GM12878 (cell line): Measurements from ENCODE around the gene AP1B1. TPM values are rescaled to one million over a fixed set of nuclear protein-coding genes. Genes with fewer than 3 reads are reported as not detected.

Experiments
- ATAC-seq: fragments of 200-7000 bp; cut with Tn5 transposase; 3 replicates; pipeline ENCODE4 v1.9.1; 2020; ENCODE audit warnings: mild to moderate bottlenecking, moderate library complexity
- BruUV-seq: library from RNA; stranded (reverse); fragments of 400-500 nt; replicated peaks from 2 replicates; lab custom pipeline; 2021; lab: Mats Ljungman, UMichigan
- CTCF ChIA-PET: fragments of 300-600 bp; sonication (Branson Sonifier 250); formaldehyde crosslinking; extraction: SDS; loops from one replicate; lab custom pipeline; 2021; ENCODE audit warnings: inconsistent platforms; lab: Yijun Ruan, JAX
- POLR2A ChIA-PET: fragments of 350-600 bp; formaldehyde crosslinking; extraction: SDS; loops from one replicate; lab custom pipeline; 2021; ENCODE audit warnings: inconsistent platforms; lab: Charles Lee
- RAD21 ChIA-PET: fragments of 300-600 bp; sonication (Branson Sonifier 250); formaldehyde crosslinking; loops from one replicate; lab custom pipeline; 2023; ENCODE audit warnings: antibody characterized with exemption; ENCODE audit not compliant: unreplicated experiment; lab: Charles Lee
- SMC1A ChIA-PET: fragments of 300-600 bp; sonication (Branson Sonifier 250); formaldehyde crosslinking; loops from one replicate; lab custom pipeline; 2023; ENCODE audit not compliant: unreplicated experiment, uncharacterized antibody; lab: Charles Lee
- DNase-seq: peaks from one replicate; pipeline ENCODE4 v3.0.0-alpha.2; 2011; ENCODE audit warnings: low read depth, low spot score
- FAIRE-seq: peaks from 3 replicates; lab custom pipeline; 2011; peaks lifted over from hg19 to GRCh38; lab: Jason Lieb, UNC
- H2AFZ ChIP-seq: 2 replicates; pipeline ENCODE4 v1.6.0; 2011; ENCODE audit warnings: low read depth, low read length, control low read depth; ENCODE audit not compliant: control insufficient read depth
- H3K27ac ChIP-seq: 2 replicates; pipeline ENCODE4 v1.5.1; 2011; ENCODE audit warnings: control low read depth; ENCODE audit not compliant: control insufficient read depth, insufficient read depth
- H3K27me3 ChIP-seq, 2 experiments: replicated peaks in 1 of 2; 2 replicates each; pipeline versions ENCODE4 v1.6.0 to v1.6.1; 2011; ENCODE audit warnings: low read length in 1 of 2; ENCODE audit not compliant: control insufficient read depth in 2 of 2, insufficient read depth in 2 of 2
- H3K36me3 ChIP-seq, 2 experiments: 2 replicates each; pipeline ENCODE4 v1.5.1; 2011; ENCODE audit warnings: low read length in 1 of 2; ENCODE audit not compliant: control insufficient read depth in 2 of 2, insufficient read depth in 2 of 2
- H3K4me1 ChIP-seq: 2 replicates; pipeline ENCODE4 v1.6.1; 2011; ENCODE audit warnings: mild to moderate bottlenecking, low read length, moderate library complexity, mixed read lengths; ENCODE audit not compliant: control insufficient read depth, insufficient read depth
- H3K4me2 ChIP-seq: 2 replicates; pipeline ENCODE4 v1.6.0; 2011; ENCODE audit warnings: control low read depth; ENCODE audit not compliant: control insufficient read depth, insufficient read depth
- H3K4me3 ChIP-seq: fragments of 200-600 bp; sonication (generic); 2 replicates; pipeline ENCODE4 v1.5.1; 2016
- H3K79me2 ChIP-seq: 2 replicates; pipeline ENCODE4 v1.6.0; 2011; ENCODE audit warnings: low read length; ENCODE audit not compliant: control insufficient read depth, insufficient read depth
- H3K9ac ChIP-seq: 2 replicates; pipeline ENCODE4 v1.8.0; 2011; ENCODE audit warnings: low read length, control low read depth, mixed read lengths; ENCODE audit not compliant: control insufficient read depth, insufficient read depth
- H3K9me3 ChIP-seq: replicated peaks from 3 replicates; pipeline ENCODE4 v1.5.1; 2011; ENCODE audit warnings: mild to moderate bottlenecking, low read length; ENCODE audit not compliant: control insufficient read depth, insufficient read depth
- H4K20me1 ChIP-seq: 2 replicates; pipeline ENCODE4 v1.6.0; 2011; ENCODE audit not compliant: control insufficient read depth, insufficient read depth
- BCL11A ChIP-seq: IDR thresholded peaks from 2 replicates; pipeline ENCODE4 v1.6.1; 2011; ENCODE audit warnings: low read depth, low read length
- BHLHE40 ChIP-seq, 2 experiments: fragments of 450-650 bp in 1 of 2; IDR thresholded peaks; 2 replicates each; pipeline ENCODE4 v1.6.1; 2011 to 2017; ENCODE audit warnings: low read depth in 2 of 2, borderline replicate concordance in 1 of 2, improper control_type of control experiment in 1 of 2, low read length in 1 of 2, mild to moderate bottlenecking in 1 of 2
- EED ChIP-seq: sonication (generic); IDR thresholded peaks from 2 replicates; pipeline ENCODE4 v1.6.1; 2016; ENCODE audit warnings: antibody characterized with exemption, low read depth
- ETV6 ChIP-seq, 2 experiments: fragments of 450-650 bp in 1 of 2; IDR thresholded peaks in 1 of 2; conservative IDR thresholded peaks in 1 of 2; 2 replicates each; pipeline ENCODE4 v1.6.1; 2014; ENCODE audit warnings: antibody characterized with exemption in 1 of 2, borderline replicate concordance in 1 of 2, low read depth in 1 of 2, mild to moderate bottlenecking in 1 of 2, moderate library complexity in 1 of 2
- FOXK2 ChIP-seq: fragments of 450-650 bp; IDR thresholded peaks from 2 replicates; pipeline ENCODE4 v1.6.1; 2017; ENCODE audit warnings: mild to moderate bottlenecking, moderate library complexity
- IRF3 ChIP-seq: fragments of 450-650 bp; IDR thresholded peaks from 2 replicates; pipeline ENCODE4 v1.6.1; 2014; ENCODE audit warnings: mild to moderate bottlenecking
- MYB ChIP-seq: fragments of 150-350 bp; IDR thresholded peaks from 2 replicates; pipeline ENCODE4 v1.6.1; 2014; ENCODE audit warnings: mild to moderate bottlenecking, low read depth, low read length, borderline replicate concordance
- NFYA ChIP-seq: IDR thresholded peaks from 2 replicates; pipeline ENCODE4 v1.6.1; 2011; ENCODE audit warnings: low read depth, mild to moderate bottlenecking, low read length, improper control_type of control experiment, borderline replicate concordance
- SP1 ChIP-seq: IDR thresholded peaks from one replicate; pipeline ENCODE4 v1.6.1; 2011; ENCODE audit warnings: low read depth, low read length
- STAT1 ChIP-seq: fragments of 450-650 bp; conservative IDR thresholded peaks from 2 replicates; pipeline ENCODE4 v1.6.1; 2014; ENCODE audit warnings: antibody characterized with exemption, mild to moderate bottlenecking
- SUPT20H ChIP-seq: IDR thresholded peaks from 2 replicates; pipeline ENCODE4 v1.6.1; 2011; ENCODE audit warnings: low read depth, mild to moderate bottlenecking, low read length, moderate library complexity, borderline replicate concordance; ENCODE audit not compliant: control insufficient read depth
- SUZ12 ChIP-seq: fragments of 200-600 bp; sonication (generic); IDR thresholded peaks from one replicate; pipeline ENCODE4 v1.6.1; 2018; ENCODE audit warnings: antibody characterized with exemption, mild to moderate bottlenecking; ENCODE audit not compliant: unreplicated experiment
- TAF1 ChIP-seq: IDR thresholded peaks from 2 replicates; pipeline ENCODE4 v1.6.1; 2011; ENCODE audit warnings: mild to moderate bottlenecking, low read depth, low read length, borderline replicate concordance
- YBX1 ChIP-seq: fragments of 450-650 bp; IDR thresholded peaks from 2 replicates; pipeline ENCODE4 v1.6.1; 2016; ENCODE audit warnings: antibody characterized with exemption
- ZBED1 ChIP-seq: IDR thresholded peaks from 2 replicates; pipeline ENCODE4 v1.6.1; 2016; ENCODE audit warnings: borderline replicate concordance
- ZNF207 ChIP-seq: fragments of 450-650 bp; IDR thresholded peaks from 2 replicates; pipeline ENCODE4 v1.6.1; 2014; ENCODE audit warnings: antibody characterized with exemption, mild to moderate bottlenecking, borderline replicate concordance
- WGBS: methylation state at CpG from one replicate; pipeline ENCODE4 v1.1.6; 2016; ENCODE audit warnings: low lambda C conversion rate; ENCODE audit not compliant: insufficient replicate concordance, insufficient coverage; ENCODE audit errors: missing lambda C conversion rate; 5-methylcytosine and 5-hydroxymethylcytosine counted together
- in situ Hi-C: fragments of 300-500 bp; cut with MboI; formaldehyde crosslinking; loops from 9 replicates; pipeline ENCODE4 v1.14.3; 2018; ENCODE audit warnings: mixed read lengths
- intact Hi-C: fragments of 100-400 bp; cut with micrococcal nuclease; formaldehyde crosslinking; loops from one replicate; pipeline ENCODE4 v1.14.2; 2022; ENCODE audit not compliant: unreplicated experiment
- polyA plus RNA-seq, 11 experiments: library from polyadenylated mRNA; depleted of rRNA in 4 of 11; unstranded in 6 of 11; stranded (reverse) in 5 of 11; fragments of >200 nt; fragmentation: Nextera tagmentation in 4 of 11; fragmentation: Illumina TruSeq in 1 of 11; extraction: Ambion mirVana in 4 of 11; extraction: Trizol in 1 of 11; gene quantifications; 1 replicate in 1 of 11; 2 replicates in 10 of 11; pipeline versions ENCODE4 v1.2.1 to v1.2.3, GENCODE V29; 2011 to 2016; ENCODE audit warnings: inconsistent platforms in 2 of 11, missing spikeins in 2 of 11, low read depth in 1 of 11
- total RNA-seq, 4 experiments: library from RNA; depleted of rRNA in 3 of 4; stranded (reverse); fragments of >200 nt in 3 of 4; fragmentation: Illumina TruSeq in 1 of 4; extraction: Trizol in 1 of 4; gene quantifications; 2 replicates each; pipeline versions ENCODE4 v1.2.1 to v1.2.3, GENCODE V29; 2013 to 2021
- TF ChIP-seq, protein P1 (sequence below): fragments of 450-650 bp; IDR thresholded peaks from 2 replicates; pipeline ENCODE4 v1.6.1; 2017; ENCODE audit warnings: mild to moderate bottlenecking, low read depth, inconsistent platforms; ENCODE audit not compliant: poor library complexity, severe bottlenecking

The AP1B1 gene
- total and polyA plus RNA-seq, 10 of the 15 experiments (the other 5 are each of a cell fraction or from before 2014, with no cell fraction given): 2.1 to 98.6 (median 57.8) TPM

- TF ChIP-seq, protein P1, sequence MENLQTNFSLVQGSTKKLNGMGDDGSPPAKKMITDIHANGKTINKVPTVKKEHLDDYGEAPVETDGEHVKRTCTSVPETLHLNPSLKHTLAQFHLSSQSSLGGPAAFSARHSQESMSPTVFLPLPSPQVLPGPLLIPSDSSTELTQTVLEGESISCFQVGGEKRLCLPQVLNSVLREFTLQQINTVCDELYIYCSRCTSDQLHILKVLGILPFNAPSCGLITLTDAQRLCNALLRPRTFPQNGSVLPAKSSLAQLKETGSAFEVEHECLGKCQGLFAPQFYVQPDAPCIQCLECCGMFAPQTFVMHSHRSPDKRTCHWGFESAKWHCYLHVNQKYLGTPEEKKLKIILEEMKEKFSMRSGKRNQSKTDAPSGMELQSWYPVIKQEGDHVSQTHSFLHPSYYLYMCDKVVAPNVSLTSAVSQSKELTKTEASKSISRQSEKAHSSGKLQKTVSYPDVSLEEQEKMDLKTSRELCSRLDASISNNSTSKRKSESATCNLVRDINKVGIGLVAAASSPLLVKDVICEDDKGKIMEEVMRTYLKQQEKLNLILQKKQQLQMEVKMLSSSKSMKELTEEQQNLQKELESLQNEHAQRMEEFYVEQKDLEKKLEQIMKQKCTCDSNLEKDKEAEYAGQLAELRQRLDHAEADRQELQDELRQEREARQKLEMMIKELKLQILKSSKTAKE: no peak
- peak in 1 of 2 experiments; percentile 61; a peak in 1 of 4 replicates for TF ChIP-seq BHLHE40 (IDR thresholded peaks at IDR 0.05; ENCODE audit: borderline replicate concordance in 1 of 2, low read depth in 2 of 2, low read length in 1 of 2)
- TF ChIP-seq, all 136 proteins: peak for 5
Measured at GRCh38 chr22:29310065-29310862, 78.1 kb downstream of the AP1B1 start (continued).

DNA sequence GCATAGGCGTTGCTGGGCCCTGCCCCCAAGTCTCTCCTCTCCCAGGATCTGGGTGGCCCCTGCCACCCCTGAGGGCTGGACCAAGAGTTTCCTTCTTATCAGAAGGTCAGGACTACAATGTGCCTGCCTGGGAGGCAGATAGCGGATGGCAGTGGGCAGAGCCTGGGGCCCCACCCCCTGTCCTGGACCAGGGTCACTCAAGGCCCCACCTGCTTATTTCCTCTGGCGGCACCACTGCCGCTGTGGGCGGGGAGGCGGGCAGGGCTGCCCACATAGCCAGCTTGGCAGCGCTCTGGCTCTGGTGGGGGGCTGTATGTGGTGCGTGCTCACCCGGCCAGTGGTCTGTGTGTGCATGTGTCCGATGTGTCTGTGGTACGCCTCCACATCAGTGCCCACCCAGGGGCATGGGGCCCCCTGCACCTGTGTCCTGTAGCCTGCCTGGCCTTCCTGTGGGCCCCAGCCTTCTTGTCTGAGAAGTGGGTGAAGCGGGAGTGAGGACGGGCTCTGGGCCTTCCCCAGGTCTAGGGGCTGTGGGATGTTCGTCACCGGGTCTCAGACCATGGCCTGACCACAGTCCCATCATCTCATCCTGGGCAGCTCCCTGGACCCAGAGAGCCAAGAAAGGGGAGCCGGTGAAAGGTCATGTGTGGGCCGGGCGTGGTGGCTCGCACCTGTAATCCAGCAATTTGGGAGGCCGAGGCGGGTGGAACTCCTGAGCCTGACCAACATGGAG is 78.9 kb downstream of the AP1B1 start:
- RAD21 ChIA-PET: no interaction called here
- H2AFZ ChIP-seq: no peak overlapping the region
- CTCF ChIA-PET: no interaction called here
- no peak overlapping the region for H3K9ac ChIP-seq
- POLR2A ChIA-PET: no interaction called here
- no peaks in the 10 kb centered on the region for H3K79me2 ChIP-seq
- no peaks in the 10 kb centered on the region for H3K36me3 ChIP-seq
- no peak for DNase-seq
- SMC1A ChIA-PET: no interaction called here
- no peaks in the 10 kb centered on the region; the same call in 2 of the 3 replicates for H3K9me3 ChIP-seq
- no peak for ATAC-seq
- TF ChIP-seq STAT1: no peak
- no peak for TF ChIP-seq YBX1
- no peak for TF ChIP-seq BCL11A
- no peak for TF ChIP-seq SUZ12
- TF ChIP-seq ZNF207: no peak
- TF ChIP-seq ETV6 (conservative IDR thresholded peaks at IDR 0.05 in 1 of 2, IDR thresholded peaks at IDR 0.05 in 1 of 2; ENCODE audit: borderline replicate concordance in 1 of 2, low read depth in 1 of 2): no peak
- no peak for TF ChIP-seq ZBED1
- TF ChIP-seq NFYA: no peak
- TF ChIP-seq EED: no peak
- TF ChIP-seq IRF3: no peak
- TF ChIP-seq TAF1: no peak
- TF ChIP-seq SUPT20H: no peak
- TF ChIP-seq FOXK2: no peak
- TF ChIP-seq SP1: no peak
- TF ChIP-seq MYB: no peak
- TF ChIP-seq, all 136 proteins: peak for 0
- 61% methylated on average over 20 of the region's 21 CpGs for WGBS
- Histone ChIP-seq H3K4me2 (no peak overlapping the region), H3K27ac (no peak overlapping the region), H3K27me3 (peaks cover 7 to 11% of the 10 kb centered on the region in 2 experiments; a peak in 3 of 4 replicates), H3K4me3 (no peak overlapping the region), H3K4me1 (no peaks in the 10 kb centered on the region; the same call in 1 of the 2 replicates), H4K20me1 (no peaks in the 10 kb centered on the region)
- FAIRE-seq: no peak
- in situ Hi-C loops (no loop called here), intact Hi-C loops (no loop called here)
- BruUV-seq: no TSS peak
